HUES6 (cell line): ENCODE measurements around the gene HAUS7.

Source experiments
- H3K27ac ChIP-seq: 2 replicates; pipeline ENCODE4 v1.7.0; 2013; ENCODE audit warnings: low read depth, mild to moderate bottlenecking, low read length, inconsistent platforms
- H3K27me3 ChIP-seq: 2 replicates; pipeline ENCODE4 v1.6.1; 2013; ENCODE audit warnings: low read length; ENCODE audit not compliant: control insufficient read depth, insufficient read depth
- H3K36me3 ChIP-seq: 2 replicates; pipeline ENCODE4 v1.6.1; 2013; ENCODE audit warnings: low read length; ENCODE audit not compliant: control insufficient read depth, insufficient read depth
- H3K4me1 ChIP-seq: 2 replicates; pipeline ENCODE4 v1.6.1; 2013; ENCODE audit warnings: low read length; ENCODE audit not compliant: control insufficient read depth, insufficient read depth
- H3K4me3 ChIP-seq: 2 replicates; pipeline ENCODE4 v1.5.1; 2013; ENCODE audit warnings: low read depth, low read length
- H3K9ac ChIP-seq: one replicate; pipeline ENCODE4 v1.6.1; 2013; ENCODE audit warnings: mild to moderate bottlenecking, low read length
- H3K9me3 ChIP-seq: 2 replicates; pipeline ENCODE4 v1.6.1; 2013; ENCODE audit warnings: low read depth, low read length; ENCODE audit not compliant: control insufficient read depth, insufficient read depth

The HAUS7 gene

DNA sequence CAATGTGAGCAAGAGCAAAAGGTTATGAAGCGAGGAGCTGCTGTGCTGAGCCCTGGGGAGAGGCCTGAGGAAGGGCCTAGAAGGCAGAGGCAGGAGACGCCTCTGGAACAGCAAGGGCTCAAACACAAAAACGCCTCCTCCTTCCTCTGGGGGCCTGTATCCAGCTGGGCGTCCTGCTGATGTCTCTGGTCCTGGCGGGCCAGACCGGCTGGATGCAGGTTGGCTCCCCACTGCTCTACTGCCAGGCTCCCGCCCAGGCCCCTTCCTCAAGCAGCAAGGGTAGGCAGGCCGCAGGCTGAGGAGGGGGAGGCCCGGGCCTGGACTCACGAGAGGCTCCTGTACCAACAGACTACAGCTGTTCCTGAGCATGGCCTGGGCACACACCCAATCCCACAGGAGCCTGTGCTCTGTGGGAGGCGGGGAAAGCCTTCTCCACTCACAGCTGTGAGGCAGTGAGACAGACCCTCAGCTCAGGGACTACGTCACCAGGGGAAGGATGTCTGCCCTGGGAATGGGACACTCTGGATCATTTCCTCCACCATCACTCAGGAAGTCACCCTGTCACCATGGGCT lies 2.3 kb downstream of the HAUS7 start:
- Histone ChIP-seq H3K9ac (no peak overlapping the region), H3K36me3 (peaks cover 31% of the 10 kb centered on the region), H3K27me3 (no peaks in the 10 kb centered on the region), H3K4me1 (no peaks in the 10 kb centered on the region), H3K27ac (no peak overlapping the region), H3K4me3 (no peak overlapping the region), H3K9me3 (peaks cover 37% of the 10 kb centered on the region; the same call in 1 of the 2 replicates)

DNA sequence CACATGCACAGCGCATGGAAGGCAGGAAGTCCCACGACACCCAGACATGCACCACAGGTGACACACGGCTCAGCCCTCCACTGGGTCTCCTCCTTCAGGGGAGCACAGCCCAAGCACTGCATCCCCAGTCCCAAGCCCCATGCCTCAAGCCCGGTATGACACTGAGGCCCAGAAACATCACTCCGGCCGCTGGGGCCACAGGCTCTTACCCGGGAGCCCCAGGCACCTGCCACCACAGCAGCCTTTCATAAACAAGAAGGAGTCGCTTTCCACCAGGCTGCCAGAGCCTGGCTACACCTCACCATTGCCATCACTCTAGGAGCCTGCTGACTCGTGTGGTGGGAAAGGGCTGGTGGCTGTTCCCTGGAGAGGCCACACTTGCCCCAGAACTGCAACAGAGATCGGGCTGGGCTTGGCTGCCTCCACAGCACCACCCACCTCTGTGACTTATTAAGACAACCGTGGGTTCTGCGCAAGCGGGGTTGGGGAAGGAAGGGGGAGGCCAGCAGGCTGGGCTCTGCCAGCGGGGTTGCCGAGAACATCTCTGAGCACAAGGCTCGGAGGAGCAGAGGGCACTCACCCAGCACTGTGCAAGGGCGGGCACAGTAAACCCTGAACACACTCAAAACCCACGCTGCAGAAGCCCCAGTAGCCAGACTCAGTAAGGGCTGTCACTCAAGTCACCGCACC lies 4.5 kb downstream of the HAUS7 start:
- Histone ChIP-seq H3K36me3 (peaks cover 43% of the 10 kb centered on the region), H3K27ac (no peak overlapping the region), H3K9me3 (peaks cover 46% of the 10 kb centered on the region; the same call in 1 of the 2 replicates), H3K4me1 (no peaks in the 10 kb centered on the region), H3K9ac (no peak overlapping the region), H3K4me3 (no peak overlapping the region), H3K27me3 (no peaks in the 10 kb centered on the region)

DNA sequence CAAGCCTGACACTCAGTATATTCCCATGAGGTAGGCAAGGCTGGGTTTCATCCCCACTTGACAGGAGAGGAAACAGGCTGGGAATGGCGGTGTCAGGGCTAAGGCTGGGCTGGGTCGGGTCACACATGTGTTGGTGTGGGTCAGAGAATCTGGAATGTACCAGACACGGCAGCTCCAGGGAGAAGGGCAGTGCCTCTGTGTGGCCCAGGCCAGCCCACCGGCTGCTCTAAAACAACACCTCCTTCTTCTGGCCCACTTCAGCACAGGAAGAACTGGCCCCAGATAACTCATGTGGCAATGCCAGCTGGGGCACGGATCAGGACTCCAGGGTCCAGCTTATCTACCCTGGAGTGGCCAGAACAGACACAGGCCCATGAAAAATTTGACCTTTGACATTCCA lies 6.3 kb downstream of the HAUS7 start:
- H3K9me3 ChIP-seq = peaks cover 46% of the 10 kb centered on the region; the same call in 1 of the 2 replicates
- no peaks in the 10 kb centered on the region for H3K4me1 ChIP-seq
- H3K4me3 ChIP-seq = no peak overlapping the region
- H3K27ac ChIP-seq = no peak overlapping the region
- H3K36me3 ChIP-seq = peaks cover 45% of the 10 kb centered on the region
- H3K27me3 ChIP-seq = no peaks in the 10 kb centered on the region
- H3K9ac ChIP-seq = no peak overlapping the region

DNA sequence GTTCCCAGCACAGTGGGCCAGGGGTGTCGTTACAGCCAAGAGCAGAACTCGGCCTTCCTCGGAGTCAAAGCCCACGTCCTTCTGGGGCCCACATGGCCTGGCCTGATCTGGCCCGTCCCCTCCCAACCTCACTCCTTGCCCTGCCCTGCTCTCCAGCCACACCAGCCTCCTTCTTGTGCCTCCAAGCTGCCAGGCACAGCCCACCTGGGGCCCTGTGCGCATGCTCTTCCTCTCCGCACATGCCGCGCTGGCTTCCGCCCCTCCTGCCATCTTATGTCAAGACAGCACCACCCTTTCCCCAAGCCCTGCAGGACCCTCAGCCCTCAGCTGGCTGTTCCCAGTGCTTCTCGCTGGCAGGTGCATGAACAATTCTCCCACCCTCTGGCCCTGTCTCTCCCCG lies 6.8 kb downstream of the HAUS7 start:
- H3K4me3 ChIP-seq = no peak overlapping the region
- H3K36me3 ChIP-seq = peaks cover 49% of the 10 kb centered on the region
- no peaks in the 10 kb centered on the region for H3K27me3 ChIP-seq
- H3K9me3 ChIP-seq = peaks cover 46% of the 10 kb centered on the region; the same call in 1 of the 2 replicates
- H3K9ac ChIP-seq = no peak overlapping the region
- H3K4me1 ChIP-seq = no peaks in the 10 kb centered on the region
- H3K27ac ChIP-seq = no peak overlapping the region

DNA sequence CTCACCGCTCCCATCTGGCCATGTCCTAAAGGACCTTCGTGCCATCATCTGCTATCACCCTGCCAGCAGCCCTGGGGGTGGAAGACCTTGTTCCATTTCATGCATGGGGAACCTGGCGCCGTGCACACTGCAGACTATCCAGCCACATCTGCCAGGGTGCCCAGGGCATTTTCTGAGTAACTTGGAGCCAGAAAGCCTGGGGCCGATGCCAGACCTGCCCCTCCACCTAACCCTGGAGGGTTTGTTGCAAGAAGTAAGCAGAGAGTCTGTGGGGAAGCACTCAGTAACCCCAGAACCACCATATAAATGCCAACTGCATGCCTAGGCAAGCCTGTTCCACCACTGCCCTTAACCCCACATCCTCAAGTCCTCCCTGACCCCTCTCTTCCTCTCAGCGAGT lies 7.3 kb downstream of the HAUS7 start:
- Histone ChIP-seq H3K9me3 (peaks cover 45% of the 10 kb centered on the region; the same call in 1 of the 2 replicates), H3K4me3 (no peak overlapping the region), H3K36me3 (peaks cover 47% of the 10 kb centered on the region), H3K27ac (no peak overlapping the region), H3K4me1 (no peaks in the 10 kb centered on the region), H3K27me3 (no peaks in the 10 kb centered on the region), H3K9ac (no peak overlapping the region)

DNA sequence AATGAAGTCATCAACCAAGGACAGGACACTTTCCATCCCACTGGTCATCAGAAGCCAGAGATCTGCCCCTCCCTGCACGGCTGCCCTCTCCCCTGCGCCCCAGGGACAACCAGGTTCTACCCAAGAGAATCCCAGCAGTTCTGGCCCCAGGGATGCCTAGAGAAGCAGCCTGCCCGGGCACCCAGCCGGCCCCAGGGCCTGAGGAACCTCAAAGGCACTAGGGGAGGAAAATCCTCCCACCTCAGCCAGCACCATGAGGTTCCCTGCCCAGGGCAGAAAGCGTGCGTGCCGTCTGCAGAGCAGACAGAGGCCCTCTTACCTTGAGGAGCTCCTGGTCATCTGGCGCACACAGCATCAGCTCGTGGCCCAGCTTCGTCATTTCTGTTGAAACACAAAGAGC lies 8.1 kb downstream of the HAUS7 start:
- H3K4me1 ChIP-seq = no peaks in the 10 kb centered on the region
- no peak overlapping the region for H3K27ac ChIP-seq
- peaks cover 43% of the 10 kb centered on the region for H3K36me3 ChIP-seq
- no peak overlapping the region for H3K9ac ChIP-seq
- peaks cover 48% of the 10 kb centered on the region; the same call in 1 of the 2 replicates for H3K9me3 ChIP-seq
- no peaks in the 10 kb centered on the region for H3K27me3 ChIP-seq
- H3K4me3 ChIP-seq = no peak overlapping the region

DNA sequence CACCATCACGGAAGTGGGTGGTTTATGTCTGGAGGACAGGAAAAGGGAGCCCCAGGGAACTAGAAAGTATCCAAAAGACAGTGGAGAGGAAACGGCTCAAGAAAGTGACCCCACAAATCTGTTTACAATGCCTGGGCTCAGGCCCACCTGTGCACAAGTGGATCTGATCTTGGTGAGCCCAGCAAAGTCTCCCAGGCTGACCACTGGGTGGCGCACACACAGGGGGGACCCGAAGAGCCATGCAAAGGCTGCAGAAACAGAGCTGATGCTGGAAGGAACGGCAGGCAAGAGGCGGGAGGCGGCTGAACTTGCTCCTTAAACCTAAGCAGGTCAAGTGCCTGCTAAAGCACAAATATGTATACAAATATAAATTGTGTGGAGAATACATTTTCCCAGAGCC lies 9.6 kb downstream of the HAUS7 start:
- Histone ChIP-seq H3K9me3 (peaks cover 47% of the 10 kb centered on the region; the same call in 1 of the 2 replicates), H3K27ac (no peak overlapping the region), H3K9ac (no peak overlapping the region), H3K4me1 (no peaks in the 10 kb centered on the region), H3K4me3 (no peak overlapping the region), H3K27me3 (no peaks in the 10 kb centered on the region), H3K36me3 (peaks cover 56% of the 10 kb centered on the region)

DNA sequence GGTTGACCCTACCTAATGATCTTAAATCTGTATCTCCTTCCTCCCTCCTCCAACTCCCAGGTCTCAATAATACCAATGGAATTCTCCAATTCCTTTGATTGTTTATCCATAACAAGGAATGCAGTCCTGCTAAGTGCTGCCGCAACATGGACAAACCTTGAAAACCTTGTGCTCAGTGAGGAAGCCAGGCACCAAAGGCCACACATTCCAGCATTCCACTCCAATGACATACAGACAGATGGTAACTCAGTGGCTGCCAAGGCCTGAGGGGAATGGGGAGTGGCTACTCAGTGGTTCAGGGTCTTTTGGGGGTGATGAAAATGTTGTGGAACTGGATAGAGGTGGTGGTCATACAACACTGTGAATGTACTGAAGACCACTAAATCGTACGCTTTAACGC lies 10.4 kb downstream of the HAUS7 start:
- Histone ChIP-seq H3K9ac (no peak overlapping the region), H3K9me3 (peaks cover 50% of the 10 kb centered on the region; the same call in 1 of the 2 replicates), H3K4me3 (no peak overlapping the region), H3K27me3 (no peaks in the 10 kb centered on the region), H3K36me3 (peaks cover 62% of the 10 kb centered on the region), H3K27ac (no peak overlapping the region), H3K4me1 (no peaks in the 10 kb centered on the region)

DNA sequence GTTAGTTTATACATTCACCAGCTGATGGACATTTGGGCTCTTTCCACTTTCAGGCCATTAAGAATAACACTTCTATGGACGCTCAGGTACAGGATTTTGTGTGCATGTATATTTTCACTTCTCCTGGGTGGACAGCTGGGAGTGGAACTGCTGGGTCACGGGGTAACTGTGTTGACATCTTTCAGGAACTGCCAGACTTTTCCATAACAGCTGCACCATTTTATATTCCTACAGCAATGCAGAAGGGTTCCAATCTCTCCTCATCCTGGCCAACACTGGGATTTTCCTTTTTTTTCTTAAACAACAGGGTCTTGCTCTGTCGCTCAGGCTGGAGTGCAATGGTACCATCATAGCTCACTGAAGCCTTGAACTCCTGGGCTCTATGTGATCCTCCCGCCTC lies 11.9 kb downstream of the HAUS7 start:
- H3K9ac ChIP-seq = no peak overlapping the region
- no peaks in the 10 kb centered on the region for H3K4me1 ChIP-seq
- no peak overlapping the region for H3K27ac ChIP-seq
- peaks cover 43% of the 10 kb centered on the region; the same call in 1 of the 2 replicates for H3K9me3 ChIP-seq
- H3K36me3 ChIP-seq = peaks cover 60% of the 10 kb centered on the region
- H3K4me3 ChIP-seq = no peak overlapping the region
- H3K27me3 ChIP-seq = no peaks in the 10 kb centered on the region

DNA sequence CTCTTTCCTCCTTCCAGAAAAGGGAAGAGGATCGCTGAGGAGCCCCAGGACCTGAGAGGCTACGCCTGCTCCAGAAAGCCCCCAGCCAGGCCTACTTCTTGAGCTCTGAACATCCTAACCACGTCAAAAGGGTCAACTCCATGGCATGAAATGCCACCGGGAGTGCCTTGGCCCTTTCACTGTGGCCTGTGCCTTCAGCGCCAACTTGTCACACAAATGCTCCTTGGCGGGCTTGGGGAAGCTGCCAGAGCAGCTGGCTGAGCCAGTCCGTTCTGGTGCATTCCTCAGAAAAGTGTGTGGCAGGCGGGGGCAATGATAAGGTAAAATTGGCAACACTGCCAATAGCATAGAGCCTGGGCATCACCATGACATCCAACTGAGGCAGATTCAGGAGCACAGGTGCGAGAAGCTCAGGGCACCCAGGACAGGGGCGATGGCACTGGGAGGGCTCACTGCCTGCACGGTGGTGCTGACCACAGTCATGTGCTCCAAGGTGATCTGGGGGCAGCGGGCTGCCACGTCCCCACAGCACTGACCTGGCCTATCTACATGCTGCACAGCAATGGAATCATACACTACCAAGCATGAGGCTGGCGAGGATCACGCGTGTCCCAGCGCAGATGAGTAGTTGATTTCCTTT lies 12.4 kb downstream of the HAUS7 start:
- Histone ChIP-seq H3K4me3 (no peak overlapping the region), H3K4me1 (no peaks in the 10 kb centered on the region), H3K36me3 (peaks cover 59% of the 10 kb centered on the region), H3K9ac (no peak overlapping the region), H3K27me3 (no peaks in the 10 kb centered on the region), H3K9me3 (peaks cover 38% of the 10 kb centered on the region; the same call in 1 of the 2 replicates), H3K27ac (no peak overlapping the region)

DNA sequence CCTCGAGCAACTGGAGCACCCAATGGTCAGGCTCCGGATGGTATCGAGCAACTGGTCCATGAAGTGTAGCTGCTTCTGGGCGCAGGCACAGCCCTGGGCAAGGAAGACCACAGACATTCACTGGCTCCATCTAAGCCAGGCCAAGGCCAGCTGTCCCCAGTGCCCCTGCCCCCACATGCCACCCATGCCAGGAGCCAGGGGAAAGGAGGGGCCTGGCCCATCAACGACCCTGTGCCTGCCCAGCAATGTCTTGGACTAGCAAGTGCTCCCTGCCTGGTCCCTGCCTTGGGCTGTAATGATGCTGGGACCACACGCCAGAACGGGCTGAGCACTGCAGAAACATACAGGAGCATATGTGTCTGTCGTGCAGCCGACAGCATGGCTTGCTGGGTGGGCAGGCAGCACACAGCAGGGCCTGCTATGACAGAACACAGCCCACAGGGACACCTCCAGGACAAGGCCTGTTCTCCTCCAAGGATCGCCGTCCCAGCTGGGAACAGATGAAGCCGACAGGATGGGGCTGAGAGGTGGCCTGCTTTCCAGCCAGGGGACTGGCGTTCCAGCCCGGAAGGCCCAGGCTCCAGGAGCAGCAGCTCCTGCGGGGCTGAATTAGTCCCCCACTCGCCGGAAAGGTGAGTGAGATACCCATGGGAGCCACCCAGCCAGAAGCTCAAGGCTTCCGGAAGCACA lies 13.1 kb downstream of the HAUS7 start:
- Histone ChIP-seq H3K27ac (no peak overlapping the region), H3K27me3 (no peaks in the 10 kb centered on the region), H3K4me1 (no peaks in the 10 kb centered on the region), H3K36me3 (peaks cover 53% of the 10 kb centered on the region), H3K4me3 (no peak overlapping the region), H3K9me3 (peaks cover 31% of the 10 kb centered on the region; the same call in 1 of the 2 replicates), H3K9ac (no peak overlapping the region)
